ENCODE results near the gene MYRIP.

DNA sequence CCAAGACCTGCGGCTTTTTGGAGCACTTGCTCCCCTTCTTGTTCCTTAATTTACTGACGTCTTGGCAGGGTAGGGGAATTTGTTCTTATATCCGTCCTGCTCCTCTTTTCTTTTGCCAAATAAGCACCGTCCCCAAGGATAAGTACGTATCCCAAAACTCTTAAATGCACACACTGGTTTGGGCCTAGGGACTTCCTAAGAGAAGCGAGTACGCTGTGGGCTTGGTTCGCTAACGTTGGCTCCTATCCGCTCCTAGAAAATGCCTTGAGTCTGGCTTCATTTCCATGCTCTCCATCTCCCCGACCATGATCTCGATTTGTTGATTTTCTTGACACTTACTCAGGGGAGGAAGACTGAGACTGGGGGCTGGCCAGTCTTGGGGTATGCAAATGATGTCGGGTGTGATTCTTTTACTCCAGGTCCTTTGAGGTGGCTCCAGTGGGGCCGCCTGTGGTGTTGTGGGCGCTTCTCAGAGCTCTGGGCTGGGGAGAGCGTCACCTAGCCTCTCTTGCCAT, 1.3 kb downstream of the MYRIP start:
- TF ChIP-seq, protein P1, sequence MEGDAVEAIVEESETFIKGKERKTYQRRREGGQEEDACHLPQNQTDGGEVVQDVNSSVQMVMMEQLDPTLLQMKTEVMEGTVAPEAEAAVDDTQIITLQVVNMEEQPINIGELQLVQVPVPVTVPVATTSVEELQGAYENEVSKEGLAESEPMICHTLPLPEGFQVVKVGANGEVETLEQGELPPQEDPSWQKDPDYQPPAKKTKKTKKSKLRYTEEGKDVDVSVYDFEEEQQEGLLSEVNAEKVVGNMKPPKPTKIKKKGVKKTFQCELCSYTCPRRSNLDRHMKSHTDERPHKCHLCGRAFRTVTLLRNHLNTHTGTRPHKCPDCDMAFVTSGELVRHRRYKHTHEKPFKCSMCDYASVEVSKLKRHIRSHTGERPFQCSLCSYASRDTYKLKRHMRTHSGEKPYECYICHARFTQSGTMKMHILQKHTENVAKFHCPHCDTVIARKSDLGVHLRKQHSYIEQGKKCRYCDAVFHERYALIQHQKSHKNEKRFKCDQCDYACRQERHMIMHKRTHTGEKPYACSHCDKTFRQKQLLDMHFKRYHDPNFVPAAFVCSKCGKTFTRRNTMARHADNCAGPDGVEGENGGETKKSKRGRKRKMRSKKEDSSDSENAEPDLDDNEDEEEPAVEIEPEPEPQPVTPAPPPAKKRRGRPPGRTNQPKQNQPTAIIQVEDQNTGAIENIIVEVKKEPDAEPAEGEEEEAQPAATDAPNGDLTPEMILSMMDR (IDR thresholded peaks at IDR 0.05), result no peak
- TF ChIP-seq POLR2A (IDR thresholded peaks at IDR 0.05), result no peak

All from uterus (tissue), 2 donors.